Measurements from ENCODE around the gene MCTP1.

The MCTP1 gene

DNA sequence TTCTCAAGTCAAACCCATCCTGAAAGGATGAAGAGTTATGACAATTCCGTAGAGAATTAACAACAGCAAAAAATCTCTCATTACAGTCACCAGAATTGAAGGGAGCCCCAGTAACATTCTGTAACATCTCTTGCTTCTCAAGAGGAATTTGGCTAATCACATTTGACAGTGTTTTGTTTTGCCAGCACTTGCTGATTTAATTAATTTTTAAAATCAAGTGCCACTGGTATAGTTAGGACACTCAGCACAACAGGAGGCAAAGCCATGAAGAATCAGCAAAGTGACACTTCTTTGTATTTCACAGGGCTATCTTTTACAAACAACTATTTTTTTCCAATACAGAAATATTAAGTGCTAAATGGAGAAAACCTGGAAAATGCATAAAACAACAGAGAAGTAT is 152.8 kb downstream of the MCTP1 start:
- TF ChIP-seq, protein P1, sequence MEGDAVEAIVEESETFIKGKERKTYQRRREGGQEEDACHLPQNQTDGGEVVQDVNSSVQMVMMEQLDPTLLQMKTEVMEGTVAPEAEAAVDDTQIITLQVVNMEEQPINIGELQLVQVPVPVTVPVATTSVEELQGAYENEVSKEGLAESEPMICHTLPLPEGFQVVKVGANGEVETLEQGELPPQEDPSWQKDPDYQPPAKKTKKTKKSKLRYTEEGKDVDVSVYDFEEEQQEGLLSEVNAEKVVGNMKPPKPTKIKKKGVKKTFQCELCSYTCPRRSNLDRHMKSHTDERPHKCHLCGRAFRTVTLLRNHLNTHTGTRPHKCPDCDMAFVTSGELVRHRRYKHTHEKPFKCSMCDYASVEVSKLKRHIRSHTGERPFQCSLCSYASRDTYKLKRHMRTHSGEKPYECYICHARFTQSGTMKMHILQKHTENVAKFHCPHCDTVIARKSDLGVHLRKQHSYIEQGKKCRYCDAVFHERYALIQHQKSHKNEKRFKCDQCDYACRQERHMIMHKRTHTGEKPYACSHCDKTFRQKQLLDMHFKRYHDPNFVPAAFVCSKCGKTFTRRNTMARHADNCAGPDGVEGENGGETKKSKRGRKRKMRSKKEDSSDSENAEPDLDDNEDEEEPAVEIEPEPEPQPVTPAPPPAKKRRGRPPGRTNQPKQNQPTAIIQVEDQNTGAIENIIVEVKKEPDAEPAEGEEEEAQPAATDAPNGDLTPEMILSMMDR (IDR thresholded peaks at IDR 0.05; ENCODE audit: low read length): no peak
- TF ChIP-seq EZH2phosphoT487 (IDR thresholded peaks at IDR 0.05; ENCODE audit: low read length) (no peak), EZH2 (optimal IDR thresholded peaks at IDR 0.05; ENCODE audit: low read depth, low read length) (no peak)
- Histone ChIP-seq H3K4me3 (ENCODE audit: low read length) (no peak overlapping the region), H3K27ac (ENCODE audit: low read length) (no peak overlapping the region), H2AFZ (ENCODE audit: low read length) (no peak overlapping the region), H4K20me1 (ENCODE audit: insufficient read depth, low read length) (no peaks in the 10 kb centered on the region), H3K4me2 (ENCODE audit: low read depth, low read length) (no peak overlapping the region), H3K27me3 (replicated peaks; ENCODE audit: insufficient read depth, low read length) (no peaks in the 10 kb centered on the region), H3F3A (ENCODE audit: insufficient read depth, low read length) (no peaks in the 10 kb centered on the region), H3K36me3 (replicated peaks; ENCODE audit: insufficient read depth, low read length) (no peaks in the 10 kb centered on the region), H3K79me2 (ENCODE audit: low read length) (no peaks in the 10 kb centered on the region), H3K9ac (ENCODE audit: low read length) (no peak overlapping the region), H3K4me1 (ENCODE audit: low read length) (no peaks in the 10 kb centered on the region), H3K9me2 (replicated peaks; ENCODE audit: insufficient read depth, low read length) (no peaks in the 10 kb centered on the region), H3K9me3 (replicated peaks; ENCODE audit: insufficient read depth, low read length) (no peaks in the 10 kb centered on the region)
- no peak for DNase-seq

DNA sequence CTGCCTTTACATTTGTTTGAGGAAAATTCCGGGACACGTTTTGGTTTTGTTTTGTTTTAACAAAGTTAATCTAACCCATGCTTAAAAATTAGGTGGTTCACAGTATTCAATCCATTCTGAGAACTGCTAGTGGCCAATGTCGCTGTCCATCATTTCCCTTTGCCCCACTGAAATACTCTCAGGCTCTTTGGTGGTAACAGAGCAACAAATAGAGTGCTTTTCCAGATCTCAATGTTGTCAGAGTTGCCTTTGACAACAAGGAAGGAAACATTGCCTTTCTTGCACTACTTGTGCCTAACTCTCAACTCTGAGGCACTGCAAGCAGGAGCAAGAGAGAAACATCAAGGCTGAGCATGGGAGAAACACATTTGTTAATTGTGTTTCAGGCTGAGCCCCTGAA is 154.0 kb downstream of the MCTP1 start:
- Histone ChIP-seq H3K4me3 (ENCODE audit: low read length) (no peak overlapping the region), H3K9me2 (replicated peaks; ENCODE audit: insufficient read depth, low read length) (no peaks in the 10 kb centered on the region), H3K79me2 (ENCODE audit: low read length) (no peaks in the 10 kb centered on the region), H3K9me3 (replicated peaks; ENCODE audit: insufficient read depth, low read length) (no peaks in the 10 kb centered on the region), H4K20me1 (ENCODE audit: insufficient read depth, low read length) (no peaks in the 10 kb centered on the region), H3K9ac (ENCODE audit: low read length) (no peak overlapping the region), H3F3A (ENCODE audit: insufficient read depth, low read length) (no peaks in the 10 kb centered on the region), H3K36me3 (replicated peaks; ENCODE audit: insufficient read depth, low read length) (no peaks in the 10 kb centered on the region), H3K4me2 (ENCODE audit: low read depth, low read length) (no peak overlapping the region), H3K4me1 (ENCODE audit: low read length) (no peaks in the 10 kb centered on the region), H3K27ac (ENCODE audit: low read length) (no peak overlapping the region), H2AFZ (ENCODE audit: low read length) (no peak overlapping the region), H3K27me3 (replicated peaks; ENCODE audit: insufficient read depth, low read length) (no peaks in the 10 kb centered on the region)
- no peak for DNase-seq
- no peak for TF ChIP-seq EZH2 (optimal IDR thresholded peaks at IDR 0.05; ENCODE audit: low read depth, low read length)
- TF ChIP-seq EZH2phosphoT487 (IDR thresholded peaks at IDR 0.05; ENCODE audit: low read length): no peak
- TF ChIP-seq, protein P1 (IDR thresholded peaks at IDR 0.05; ENCODE audit: low read length): no peak

DNA sequence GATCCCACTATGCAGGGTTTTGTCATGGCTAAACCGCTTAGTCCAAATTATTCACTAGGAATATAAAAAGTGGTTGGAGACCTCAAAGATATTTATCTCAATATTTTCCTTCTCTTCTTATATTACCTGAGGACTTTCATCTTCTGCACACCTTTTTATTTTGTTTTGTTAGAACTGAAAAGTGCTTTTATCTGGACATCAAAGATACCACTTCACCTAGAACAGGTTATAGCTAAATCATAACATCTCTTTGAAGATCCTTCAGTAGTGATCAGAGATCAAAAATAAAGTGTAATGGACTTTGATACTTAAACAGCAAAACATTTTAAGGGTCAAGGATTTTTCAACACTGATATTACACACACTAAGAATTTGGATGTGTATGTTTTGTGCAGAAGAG is 160.2 kb downstream of the MCTP1 start:
- Histone ChIP-seq H4K20me1 (ENCODE audit: insufficient read depth, low read length) (no peaks in the 10 kb centered on the region), H3K79me2 (ENCODE audit: low read length) (no peaks in the 10 kb centered on the region), H3F3A (ENCODE audit: insufficient read depth, low read length) (no peaks in the 10 kb centered on the region), H3K27me3 (replicated peaks; ENCODE audit: insufficient read depth, low read length) (no peaks in the 10 kb centered on the region), H3K27ac (ENCODE audit: low read length) (no peak overlapping the region), H3K9me3 (replicated peaks; ENCODE audit: insufficient read depth, low read length) (no peaks in the 10 kb centered on the region), H2AFZ (ENCODE audit: low read length) (no peak overlapping the region), H3K4me1 (ENCODE audit: low read length) (no peaks in the 10 kb centered on the region), H3K4me2 (ENCODE audit: low read depth, low read length) (no peak overlapping the region), H3K9me2 (replicated peaks; ENCODE audit: insufficient read depth, low read length) (no peaks in the 10 kb centered on the region), H3K9ac (ENCODE audit: low read length) (no peak overlapping the region), H3K36me3 (replicated peaks; ENCODE audit: insufficient read depth, low read length) (no peaks in the 10 kb centered on the region), H3K4me3 (ENCODE audit: low read length) (no peak overlapping the region)
- TF ChIP-seq, protein P1 (IDR thresholded peaks at IDR 0.05; ENCODE audit: low read length): no peak
- TF ChIP-seq EZH2 (optimal IDR thresholded peaks at IDR 0.05; ENCODE audit: low read depth, low read length) (no peak), EZH2phosphoT487 (IDR thresholded peaks at IDR 0.05; ENCODE audit: low read length) (no peak)
- no peak for DNase-seq

All from MM.1S (cell line).